H1 (cell line): ENCODE data around the gene BGLAP. TPM values are rescaled to one million over a fixed set of nuclear protein-coding genes. Genes with fewer than 3 reads are reported as not detected.

Source experiments
- KDM5A ChIP-seq: fragments of 200-600 bp; IDR thresholded peaks from 2 replicates; pipeline ENCODE4 v1.7.1; 2012; ENCODE audit warnings: mild to moderate bottlenecking, low read length, inconsistent platforms, mixed read lengths
- POLR2AphosphoS5 ChIP-seq: IDR thresholded peaks from 2 replicates; pipeline ENCODE4 v1.6.1; 2011; ENCODE audit warnings: low read depth, low read length
- TCF12 ChIP-seq: IDR thresholded peaks from 2 replicates; pipeline ENCODE4 v1.6.1; 2011; ENCODE audit warnings: low read depth, mild to moderate bottlenecking, low read length
- YY1 ChIP-seq: IDR thresholded peaks from 2 replicates; pipeline ENCODE4 v1.6.1; 2011; ENCODE audit warnings: low read depth, mild to moderate bottlenecking, low read length
- polyA plus RNA-seq, 7 experiments: library from polyadenylated mRNA; depleted of rRNA in 3 of 7; stranded (reverse) in 5 of 7; unstranded in 2 of 7; fragments of >200 nt in 5 of 7; fragments of 200-250 nt in 2 of 7; gene quantifications; 1 replicate in 5 of 7; 2 replicates in 1 of 7; 4 replicates in 1 of 7; pipeline versions ENCODE4 v1.2.1 to v1.2.3, GENCODE V29; 2011 to 2013; ENCODE audit warnings: missing spikeins in 2 of 7, mixed read lengths in 2 of 7
- total RNA-seq: library from RNA; stranded (reverse); fragmentation: NEBNext Ultra II Directional; extraction: Animal tissue kit (Norgen Biotek cat#: 25700); gene quantifications from 2 replicates; pipeline ENCODE4 v1.2.1, GENCODE V29; 2021
- TF ChIP-seq, protein P1 (sequence below), 3 experiments: IDR thresholded peaks; 1 replicate in 2 of 3; 2 replicates in 1 of 3; pipeline versions ENCODE4 v1.5.1 to v1.6.1; 2011; ENCODE audit warnings: low read length in 3 of 3, mild to moderate bottlenecking in 3 of 3, inconsistent platforms in 2 of 3, low read depth in 1 of 3, moderate library complexity in 1 of 3; ENCODE audit not compliant: insufficient read depth in 1 of 3; ENCODE audit errors: control extremely low read depth in 1 of 3

The BGLAP gene
- total and polyA plus RNA-seq, 2 of the 8 experiments (the other 6 are each of a cell fraction or from before 2014, with no cell fraction given): 1.2 to 1.5 TPM

DNA sequence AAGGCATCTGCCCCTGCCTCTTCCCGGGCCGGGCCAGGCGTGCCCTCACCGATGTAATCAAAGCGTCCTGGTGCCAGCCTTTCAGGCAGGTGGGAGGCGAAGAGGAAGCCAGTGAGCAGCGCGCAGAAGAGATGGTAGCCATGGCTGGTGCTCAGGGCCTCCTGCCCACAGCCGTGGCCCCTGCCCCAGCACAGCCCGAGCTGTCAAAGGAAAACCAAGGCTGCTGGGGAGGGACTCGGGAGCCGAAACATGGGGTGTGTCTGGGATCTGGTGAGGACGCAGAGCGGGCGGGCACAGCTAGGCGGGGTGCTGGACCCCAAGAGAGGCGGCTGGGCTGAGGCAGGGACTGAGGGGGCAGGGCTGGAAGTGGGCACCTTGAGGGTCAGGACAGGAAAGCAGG is 2.7 kb downstream of the BGLAP start (continued):
- TF ChIP-seq, protein P1, sequence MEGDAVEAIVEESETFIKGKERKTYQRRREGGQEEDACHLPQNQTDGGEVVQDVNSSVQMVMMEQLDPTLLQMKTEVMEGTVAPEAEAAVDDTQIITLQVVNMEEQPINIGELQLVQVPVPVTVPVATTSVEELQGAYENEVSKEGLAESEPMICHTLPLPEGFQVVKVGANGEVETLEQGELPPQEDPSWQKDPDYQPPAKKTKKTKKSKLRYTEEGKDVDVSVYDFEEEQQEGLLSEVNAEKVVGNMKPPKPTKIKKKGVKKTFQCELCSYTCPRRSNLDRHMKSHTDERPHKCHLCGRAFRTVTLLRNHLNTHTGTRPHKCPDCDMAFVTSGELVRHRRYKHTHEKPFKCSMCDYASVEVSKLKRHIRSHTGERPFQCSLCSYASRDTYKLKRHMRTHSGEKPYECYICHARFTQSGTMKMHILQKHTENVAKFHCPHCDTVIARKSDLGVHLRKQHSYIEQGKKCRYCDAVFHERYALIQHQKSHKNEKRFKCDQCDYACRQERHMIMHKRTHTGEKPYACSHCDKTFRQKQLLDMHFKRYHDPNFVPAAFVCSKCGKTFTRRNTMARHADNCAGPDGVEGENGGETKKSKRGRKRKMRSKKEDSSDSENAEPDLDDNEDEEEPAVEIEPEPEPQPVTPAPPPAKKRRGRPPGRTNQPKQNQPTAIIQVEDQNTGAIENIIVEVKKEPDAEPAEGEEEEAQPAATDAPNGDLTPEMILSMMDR (IDR thresholded peaks at IDR 0.05; ENCODE audit: control extremely low read depth in 1 of 3, insufficient read depth in 1 of 3, low read depth in 1 of 3, low read length in 3 of 3): no peak
- TF ChIP-seq TCF12 (no peak), YY1 (no peak), KDM5A (no peak), POLR2AphosphoS5 (no peak)
